HL-60 (cell line): ENCODE measurements around the gene IFITM2.

Experiments used
- SPI1 ChIP-seq: IDR thresholded peaks from 2 replicates; pipeline ENCODE4 v1.6.1; 2012; ENCODE audit warnings: low read depth, mild to moderate bottlenecking, borderline replicate concordance
- TF ChIP-seq, protein P1 (sequence below): IDR thresholded peaks from one replicate; pipeline ENCODE4 v1.5.1; 2011; ENCODE audit warnings: low read length, control low read depth, inconsistent platforms; ENCODE audit not compliant: insufficient read depth

- TF ChIP-seq SPI1: no peak
- TF ChIP-seq, protein P1, sequence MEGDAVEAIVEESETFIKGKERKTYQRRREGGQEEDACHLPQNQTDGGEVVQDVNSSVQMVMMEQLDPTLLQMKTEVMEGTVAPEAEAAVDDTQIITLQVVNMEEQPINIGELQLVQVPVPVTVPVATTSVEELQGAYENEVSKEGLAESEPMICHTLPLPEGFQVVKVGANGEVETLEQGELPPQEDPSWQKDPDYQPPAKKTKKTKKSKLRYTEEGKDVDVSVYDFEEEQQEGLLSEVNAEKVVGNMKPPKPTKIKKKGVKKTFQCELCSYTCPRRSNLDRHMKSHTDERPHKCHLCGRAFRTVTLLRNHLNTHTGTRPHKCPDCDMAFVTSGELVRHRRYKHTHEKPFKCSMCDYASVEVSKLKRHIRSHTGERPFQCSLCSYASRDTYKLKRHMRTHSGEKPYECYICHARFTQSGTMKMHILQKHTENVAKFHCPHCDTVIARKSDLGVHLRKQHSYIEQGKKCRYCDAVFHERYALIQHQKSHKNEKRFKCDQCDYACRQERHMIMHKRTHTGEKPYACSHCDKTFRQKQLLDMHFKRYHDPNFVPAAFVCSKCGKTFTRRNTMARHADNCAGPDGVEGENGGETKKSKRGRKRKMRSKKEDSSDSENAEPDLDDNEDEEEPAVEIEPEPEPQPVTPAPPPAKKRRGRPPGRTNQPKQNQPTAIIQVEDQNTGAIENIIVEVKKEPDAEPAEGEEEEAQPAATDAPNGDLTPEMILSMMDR: no peak
These were observed 34.8 kb upstream of the IFITM2 start for GRCh38 chr11:272931-273198.
